ENCODE results near the gene WDR72. TPM values are rescaled to one million over a fixed set of nuclear protein-coding genes. Genes with fewer than 3 reads are reported as not detected.

The WDR72 gene
- total and polyA plus RNA-seq, 2 donors (not counting 1 experiment from before 2014, with no cell fraction given), result not detected

- no peaks in the 10 kb centered on the region for H3K27me3 ChIP-seq (replicated peaks in 1 of 4; ENCODE audit: control extremely low read depth in 1 of 4, control insufficient read depth in 3 of 4, insufficient read depth in 4 of 4, low read length in 3 of 4)
- H3K4me2 ChIP-seq (replicated peaks; ENCODE audit: low read depth, low read length, poor library complexity, severe bottlenecking), result no peak overlapping the region
- H3K27ac Mint-ChIP-seq, result no peak overlapping the region
- no peaks in the 10 kb centered on the region for H4K20me1 ChIP-seq (ENCODE audit: control insufficient read depth, insufficient read depth, low read length, poor library complexity, severe bottlenecking)
- H3K9me3 Mint-ChIP-seq (ENCODE audit: insufficient read depth), result peaks cover 2% of the 10 kb centered on the region
- TF ChIP-seq EZH2 (IDR thresholded peaks at IDR 0.05; ENCODE audit: borderline replicate concordance, insufficient read depth, low read depth, low read length, poor library complexity, severe bottlenecking) (no peak), CTCF (IDR thresholded peaks at IDR 0.05) (no peak)
- DNase-seq (no peak), ATAC-seq (ENCODE audit: low read depth) (no peak)
- no CpG with 5 or more reads among the region's 3 CpGs for WGBS (ENCODE audit: insufficient coverage)
- H3K36me3 ChIP-seq (replicated peaks in 1 of 2; ENCODE audit: control extremely low read depth in 1 of 2, control insufficient read depth in 1 of 2, extremely low read depth in 1 of 2, insufficient read depth in 2 of 2, low read length in 1 of 2), result no peaks in the 10 kb centered on the region
- H3K4me3 ChIP-seq (ENCODE audit: control extremely low read depth in 1 of 5, extremely low read depth in 1 of 5, insufficient read depth in 1 of 5, low read depth in 2 of 5, low read length in 4 of 5), result no peak overlapping the region
- no peaks in the 10 kb centered on the region for H3K9me3 ChIP-seq (ENCODE audit: control extremely low read depth in 1 of 3, control insufficient read depth in 2 of 3, insufficient read depth in 1 of 3, low read length in 2 of 3)
- H3K4me3 Mint-ChIP-seq, result no peak overlapping the region
- H3K4me1 ChIP-seq (ENCODE audit: control insufficient read depth in 2 of 2, insufficient read depth in 2 of 2, low read length in 2 of 2), result no peaks in the 10 kb centered on the region
- CTCF ChIA-PET, result no interaction called here
- no peak overlapping the region for H2AFZ ChIP-seq (ENCODE audit: insufficient read depth, low read depth, low read length, poor library complexity, severe bottlenecking)
- intact Hi-C loops (cut with micrococcal nuclease), result no loop called here
- H3K27ac ChIP-seq (ENCODE audit: low read length in 2 of 2), result no peak overlapping the region
- no peak overlapping the region for H3K9ac ChIP-seq (ENCODE audit: low read length)
- H3K79me2 ChIP-seq (ENCODE audit: control insufficient read depth, insufficient read depth, low read length), result no peaks in the 10 kb centered on the region
- H3K4me1 Mint-ChIP-seq, result no peaks in the 10 kb centered on the region
- POLR2A ChIA-PET, result no interaction called here
- H3K27me3 Mint-ChIP-seq, result no peaks in the 10 kb centered on the region
These were observed 13.4 kb downstream of the WDR72 start for GRCh38 chr15:53746101-53746500.

GRCh38 chr15:53739651-53740050 lies 19.8 kb downstream of the WDR72 start:
- Histone ChIP-seq H2AFZ (ENCODE audit: insufficient read depth, low read depth, low read length, poor library complexity, severe bottlenecking) (no peak overlapping the region), H3K4me3 (ENCODE audit: control extremely low read depth in 1 of 5, extremely low read depth in 1 of 5, insufficient read depth in 1 of 5, low read depth in 2 of 5, low read length in 4 of 5) (no peak overlapping the region), H3K27ac (ENCODE audit: low read length in 2 of 2) (no peak overlapping the region), H3K27me3 (replicated peaks in 1 of 4; ENCODE audit: control extremely low read depth in 1 of 4, control insufficient read depth in 3 of 4, insufficient read depth in 4 of 4, low read length in 3 of 4) (no peaks in the 10 kb centered on the region), H3K79me2 (ENCODE audit: control insufficient read depth, insufficient read depth, low read length) (no peaks in the 10 kb centered on the region), H3K9me3 (ENCODE audit: control extremely low read depth in 1 of 3, control insufficient read depth in 2 of 3, insufficient read depth in 1 of 3, low read length in 2 of 3) (no peaks in the 10 kb centered on the region), H3K9ac (ENCODE audit: low read length) (no peak overlapping the region), H3K4me2 (replicated peaks; ENCODE audit: low read depth, low read length, poor library complexity, severe bottlenecking) (no peak overlapping the region), H3K36me3 (replicated peaks in 1 of 2; ENCODE audit: control extremely low read depth in 1 of 2, control insufficient read depth in 1 of 2, extremely low read depth in 1 of 2, insufficient read depth in 2 of 2, low read length in 1 of 2) (no peaks in the 10 kb centered on the region), H3K4me1 (ENCODE audit: control insufficient read depth in 2 of 2, insufficient read depth in 2 of 2, low read length in 2 of 2) (no peaks in the 10 kb centered on the region), H4K20me1 (ENCODE audit: control insufficient read depth, insufficient read depth, low read length, poor library complexity, severe bottlenecking) (no peaks in the 10 kb centered on the region)
- intact Hi-C loops (cut with micrococcal nuclease), result no loop called here
- no peak overlapping the region for H3K27ac Mint-ChIP-seq
- no peaks in the 10 kb centered on the region for H3K4me1 Mint-ChIP-seq
- CTCF ChIA-PET, result no interaction called here
- TF ChIP-seq CTCF (IDR thresholded peaks at IDR 0.05) (no peak), EZH2 (IDR thresholded peaks at IDR 0.05; ENCODE audit: borderline replicate concordance, insufficient read depth, low read depth, low read length, poor library complexity, severe bottlenecking) (no peak)
- H3K9me3 Mint-ChIP-seq (ENCODE audit: insufficient read depth), result peaks cover 2% of the 10 kb centered on the region
- no peak for ATAC-seq (ENCODE audit: low read depth)
- POLR2A ChIA-PET, result no interaction called here
- WGBS (ENCODE audit: insufficient coverage), result 100% methylated on average over 1 of the region's 4 CpGs
- peaks cover 3% of the 10 kb centered on the region for H3K27me3 Mint-ChIP-seq
- no peak for DNase-seq
- no peak overlapping the region for H3K4me3 Mint-ChIP-seq

Data from B cell (primary cell).